Esophagus muscularis mucosa (tissue), 4 donors: ENCODE data around the gene COPS6. TPM values are rescaled to one million over a fixed set of nuclear protein-coding genes. Genes with fewer than 3 reads are reported as not detected.

Source experiments
- DNase-seq: peaks from one replicate; pipeline ENCODE4 v3.0.0-alpha.2; 2017; ENCODE audit errors: extremely low spot score
- H3K27ac ChIP-seq, 4 donors: fragments of 200-600 bp; sonication (generic); replicated peaks in 1 of 4; 1 replicate in 3 of 4; 2 replicates in 1 of 4; pipeline ENCODE4 v1.5.1; 2016 to 2019; ENCODE audit warnings: mild to moderate bottlenecking in 1 of 4
- H3K27me3 ChIP-seq, 4 donors: fragments of 200-600 bp; sonication (generic); one replicate each; pipeline versions ENCODE4 v1.5.1 to v1.6.0; 2016 to 2019
- H3K36me3 ChIP-seq, 4 donors: fragments of 200-600 bp; sonication (generic); one replicate each; pipeline ENCODE4 v1.5.1; 2016 to 2019
- H3K4me1 ChIP-seq, 4 donors: fragments of 200-600 bp; sonication (generic); one replicate each; pipeline ENCODE4 v1.5.1; 2016 to 2019
- H3K4me3 ChIP-seq, 4 donors: fragments of 200-600 bp; sonication (generic); 1 replicate in 2 of 4; 2 replicates in 2 of 4; pipeline ENCODE4 v1.5.1; 2016 to 2019; ENCODE audit warnings: mild to moderate bottlenecking in 4 of 4, moderate library complexity in 1 of 4
- H3K9me3 ChIP-seq, 4 donors: fragments of 200-600 bp; sonication (generic); 1 replicate in 3 of 4; 2 replicates in 1 of 4; pipeline ENCODE4 v1.5.1; 2016 to 2019
- CTCF ChIP-seq, 3 experiments: fragments of 200-600 bp in 2 of 3; fragments of 450-650 bp in 1 of 3; sonication (generic) in 2 of 3; IDR thresholded peaks; one replicate each; pipeline ENCODE4 v1.5.1; 2017 to 2019; ENCODE audit warnings: antibody characterized with exemption in 3 of 3, mild to moderate bottlenecking in 2 of 3, moderate library complexity in 1 of 3
- EP300 ChIP-seq: sonication (generic); formaldehyde crosslinking; IDR thresholded peaks from one replicate; pipeline ENCODE4 v1.6.1; 2017; ENCODE audit warnings: antibody characterized with exemption
- POLR2A ChIP-seq: fragments of 450-650 bp; IDR thresholded peaks from one replicate; pipeline ENCODE4 v1.6.1; 2017; ENCODE audit warnings: antibody characterized with exemption, moderate library complexity, mild to moderate bottlenecking, low read depth
- POLR2AphosphoS5 ChIP-seq, 2 donors: sonication (generic); formaldehyde crosslinking; IDR thresholded peaks; one replicate each; pipeline ENCODE4 v1.6.1; 2017; ENCODE audit warnings: antibody characterized with exemption in 2 of 2
- WGBS: methylation state at CpG from one replicate; pipeline ENCODE4 v1.1.5; 2018; 5-methylcytosine and 5-hydroxymethylcytosine counted together
- intact Hi-C: fragments of 100-400 bp; cut with DNase I; formaldehyde crosslinking; loops from one replicate; pipeline ENCODE4 v1.15.1; 2023
- small RNA-seq, 3 donors: library from RNA; depleted of rRNA; stranded (forward); fragments of <200 nt; gene quantifications; one replicate each; pipeline ENCODE3, GENCODE V24; 2016
- total RNA-seq, 4 donors: library from RNA; depleted of rRNA; stranded (reverse); fragments of >200 nt; gene quantifications; one replicate each; pipeline versions ENCODE4 v1.1.0 to v1.2.1, GENCODE V29; 2016

Gene COPS6
- total RNA-seq, 4 donors from 2014 or later: 49.4 to 97.6 (median 73.7) TPM

GRCh38 chr7:100132126-100132525, 43.4 kb downstream of the COPS6 start:
- Histone ChIP-seq H3K27me3 (peaks cover 0 to 2% (median 0%) of the 10 kb centered on the region in 4 donors), H3K4me1 (peaks cover 12 to 31% (median 23%) of the 10 kb centered on the region in 4 donors), H3K4me3 (no peak overlapping the region), H3K36me3 (no peaks in the 10 kb centered on the region), H3K9me3 (no peaks in the 10 kb centered on the region), H3K27ac (no peak overlapping the region)
- WGBS: 65% methylated on average over 7 of the region's 7 CpGs
- no peak for DNase-seq
- no peak for TF ChIP-seq EP300
- intact Hi-C loops: loop anchor here (5.0 kb wide), 1 partner anchor 85 kb away; the partner anchor contains the start of gene PVRIG

- 17% methylated on average over 3 of the region's 3 CpGs for WGBS
- TF ChIP-seq CTCF (IDR thresholded peaks at IDR 0.05) (peak; percentile 74 to 80 (median 75)), EP300 (no peak)
- Histone ChIP-seq H3K36me3 (no peaks in the 10 kb centered on the region), H3K27me3 (peaks cover 0 to 3% (median 0%) of the 10 kb centered on the region in 4 donors), H3K9me3 (no peaks in the 10 kb centered on the region), H3K4me3 (no peak overlapping the region), H3K4me1 (peaks cover 12 to 26% (median 20%) of the 10 kb centered on the region in 4 donors), H3K27ac (no peak overlapping the region)
- DNase-seq: no peak
- intact Hi-C loops: loop anchor here (5.0 kb wide), 1 partner anchor 85 kb away; the partner anchor contains the start of gene PVRIG
Observed at GRCh38 chr7:100132697-100133151, 44.0 kb downstream of the COPS6 start.

GRCh38 chr7:100137851-100138760, 49.3 kb downstream of the COPS6 start:
- Histone ChIP-seq H3K27me3 (peaks cover 0 to 3% (median 0%) of the 10 kb centered on the region in 4 donors), H3K36me3 (no peaks in the 10 kb centered on the region), H3K9me3 (no peaks in the 10 kb centered on the region), H3K27ac (no peak overlapping the region), H3K4me3 (no peak overlapping the region), H3K4me1 (no peaks in the 10 kb centered on the region)
- intact Hi-C loops: no loop called here
- WGBS: 86% methylated on average over 13 of the region's 13 CpGs
- no peak for DNase-seq
- TF ChIP-seq CTCF (IDR thresholded peaks at IDR 0.05) (no peak), POLR2A (no peak), POLR2AphosphoS5 (IDR thresholded peaks at IDR 0.05) (no peak), EP300 (no peak)

- 81% methylated on average over 3 of the region's 3 CpGs for WGBS
- DNase-seq: no peak
- Histone ChIP-seq H3K4me1 (no peaks in the 10 kb centered on the region), H3K36me3 (no peaks in the 10 kb centered on the region), H3K9me3 (no peaks in the 10 kb centered on the region), H3K27me3 (peaks cover 0 to 3% (median 0%) of the 10 kb centered on the region in 4 donors), H3K4me3 (no peak overlapping the region), H3K27ac (no peak overlapping the region)
- TF ChIP-seq POLR2AphosphoS5 (IDR thresholded peaks at IDR 0.05): no peak
- no peak for TF ChIP-seq POLR2A
- no peak for TF ChIP-seq EP300
- no peak for TF ChIP-seq CTCF (IDR thresholded peaks at IDR 0.05)
- intact Hi-C loops: no loop called here
Observed at GRCh38 chr7:100141555-100141949, 52.8 kb downstream of the COPS6 start.

Small RNAs within 50 kb of the gene (small RNA-seq; reads per million reads assigned to genes)
- 50.4 to 64.0 (median 59.8) reads per million in 3 donors for gene MIR106B
- 1,008 to 1,328 (median 1,111) reads per million in 3 donors for gene MIR25
- 130 to 153 (median 147) reads per million in 3 donors for gene MIR93

Other genes starting within 250 kb of the COPS6 start
- under 1 TPM in 1 of 4 donors, not detected in 3; 0.65 TPM for gene OR2AE1, start 211.9 kb upstream of the COPS6 start, total RNA-seq
- 10 to 100 TPM; 21.2 to 27.8 (median 24.7) TPM for gene TRIM4, start 169.4 kb upstream of the COPS6 start, total RNA-seq
- gene GJC3, start 159.3 kb upstream of the COPS6 start, total RNA-seq: not detected
- gene AZGP1, start 112.9 kb upstream of the COPS6 start, total RNA-seq: 1 to 10 TPM; 2.5 to 3.4 (median 3.0) TPM
- gene ZKSCAN1, start 73.4 kb upstream of the COPS6 start, total RNA-seq: 10 to 100 TPM; 22.7 to 27.0 (median 24.0) TPM
- gene ZSCAN21, start 39.2 kb upstream of the COPS6 start, total RNA-seq: 10 to 100 TPM; 12.9 to 18.4 (median 16.1) TPM
- 10 to 100 TPM; 15.6 to 25.3 (median 20.7) TPM for gene ZNF3, start 7.2 kb upstream of the COPS6 start, total RNA-seq
- gene MCM7, start 12.4 kb downstream of the COPS6 start, total RNA-seq: 10 to 100 TPM; 35.3 to 60.3 (median 41.1) TPM
- 10 to 100 TPM; 19.9 to 31.7 (median 26.1) TPM for gene AP4M1, start 12.7 kb downstream of the COPS6 start, total RNA-seq
- gene TAF6, start 30.4 kb downstream of the COPS6 start, total RNA-seq: 10 to 100 TPM; 48.5 to 92.1 (median 77.8) TPM
- 10 to 100 TPM in 3 of 4 donors, 1 to 10 TPM in 1; 8.3 to 16.2 (median 13.3) TPM for gene CNPY4, start 30.7 kb downstream of the COPS6 start, total RNA-seq
- 1 to 10 TPM; 3.1 to 8.8 (median 5.0) TPM for gene MBLAC1, start 38.0 kb downstream of the COPS6 start, total RNA-seq
- 100 to 1,000 TPM; 117 to 184 (median 152) TPM for gene LAMTOR4, start 59.9 kb downstream of the COPS6 start, total RNA-seq
- 1 to 10 TPM; 5.5 to 8.8 (median 6.8) TPM for gene TRAPPC14, start 69.8 kb downstream of the COPS6 start, total RNA-seq
- 1 to 10 TPM; 1.6 to 7.3 (median 2.8) TPM for gene GAL3ST4, start 79.6 kb downstream of the COPS6 start, total RNA-seq
- gene GPC2, start 88.4 kb downstream of the COPS6 start, total RNA-seq: 1 to 10 TPM in 1 of 4 donors, under 1 TPM in 3; 0.33 to 1.0 (median 0.71) TPM
- gene STAG3, start 88.9 kb downstream of the COPS6 start, total RNA-seq: under 1 TPM in 3 of 4 donors, not detected in 1; 0.13 to 0.92 (median 0.50) TPM
- 1 to 10 TPM in 2 of 4 donors, under 1 TPM in 1, not detected in 1; 0.23 to 1.5 (median 1.4) TPM for gene PVRIG, start 131.0 kb downstream of the COPS6 start, total RNA-seq
- gene SPDYE3, start 218.7 kb downstream of the COPS6 start, total RNA-seq: not detected